Suppressor macrophage (primary cell): ENCODE results near the gene FOXP4.

Experiments
- DNase-seq, 4 experiments: peaks; one replicate each; pipeline ENCODE4 v3.0.0-alpha.2; 2020 to 2022

FOXP4 gene

DNA sequence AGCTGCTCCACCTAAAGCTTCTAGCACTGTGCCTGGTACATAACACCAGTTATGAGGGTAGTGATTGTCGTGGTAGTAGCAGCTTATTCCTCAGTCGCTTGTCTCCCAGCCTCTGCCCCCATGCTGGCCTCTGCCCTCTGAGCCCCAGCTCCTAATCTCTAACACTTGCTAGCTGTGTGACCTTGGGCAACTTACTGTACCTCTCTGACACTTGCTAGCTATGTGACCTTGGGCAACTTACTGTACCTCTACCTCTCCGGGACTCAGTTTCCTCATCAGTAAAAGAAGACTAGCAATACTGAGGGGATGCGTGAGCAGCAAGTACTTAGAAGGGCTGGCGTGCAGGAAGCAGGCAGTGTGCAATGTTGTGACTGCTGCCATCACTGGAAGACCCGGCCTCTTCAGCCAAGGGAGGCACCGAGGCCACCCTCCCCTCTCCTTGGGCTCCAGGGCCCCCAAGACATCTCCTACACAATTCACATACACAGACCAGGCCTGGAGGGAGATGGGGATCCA lies 101.9 kb downstream of the FOXP4 start:
- DNase-seq, result no peak

GRCh38 chr6:41648921-41649320 lies 102.7 kb downstream of the FOXP4 start:
- DNase-seq, result no peak

GRCh38 chr6:41649596-41649995 lies 103.4 kb downstream of the FOXP4 start:
- DNase-seq, result no peak

DNA sequence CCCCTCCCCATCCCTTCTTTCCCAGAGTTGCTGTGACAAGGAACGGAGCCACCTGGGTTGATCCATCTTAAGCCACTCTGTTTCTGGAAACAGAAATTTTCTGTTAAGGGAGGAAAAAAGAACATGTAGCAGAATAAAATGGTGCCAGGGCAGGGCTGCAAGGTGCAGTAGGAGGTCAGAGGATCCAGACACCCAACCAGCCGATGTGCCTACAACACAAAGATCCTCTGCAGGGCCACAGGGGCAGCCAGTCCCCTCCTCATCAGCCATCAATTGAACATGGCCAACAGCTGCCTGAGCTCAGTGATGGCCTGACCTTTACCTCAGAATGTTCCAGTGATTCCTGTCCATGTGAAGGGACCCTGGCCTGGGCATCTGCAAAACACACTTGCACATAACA lies 103.9 kb downstream of the FOXP4 start:
- no peak for DNase-seq

- DNase-seq, result no peak
Measured at GRCh38 chr6:41651246-41651961, 105.2 kb downstream of the FOXP4 start.
